ENCODE measurements around the gene ASH1L.
"Not testable (repeated sequence)": the region's sequence is repeated elsewhere in the genome, so short reads cannot be mapped to it uniquely, and the experiment has no call there.

ASH1L gene, protein sequence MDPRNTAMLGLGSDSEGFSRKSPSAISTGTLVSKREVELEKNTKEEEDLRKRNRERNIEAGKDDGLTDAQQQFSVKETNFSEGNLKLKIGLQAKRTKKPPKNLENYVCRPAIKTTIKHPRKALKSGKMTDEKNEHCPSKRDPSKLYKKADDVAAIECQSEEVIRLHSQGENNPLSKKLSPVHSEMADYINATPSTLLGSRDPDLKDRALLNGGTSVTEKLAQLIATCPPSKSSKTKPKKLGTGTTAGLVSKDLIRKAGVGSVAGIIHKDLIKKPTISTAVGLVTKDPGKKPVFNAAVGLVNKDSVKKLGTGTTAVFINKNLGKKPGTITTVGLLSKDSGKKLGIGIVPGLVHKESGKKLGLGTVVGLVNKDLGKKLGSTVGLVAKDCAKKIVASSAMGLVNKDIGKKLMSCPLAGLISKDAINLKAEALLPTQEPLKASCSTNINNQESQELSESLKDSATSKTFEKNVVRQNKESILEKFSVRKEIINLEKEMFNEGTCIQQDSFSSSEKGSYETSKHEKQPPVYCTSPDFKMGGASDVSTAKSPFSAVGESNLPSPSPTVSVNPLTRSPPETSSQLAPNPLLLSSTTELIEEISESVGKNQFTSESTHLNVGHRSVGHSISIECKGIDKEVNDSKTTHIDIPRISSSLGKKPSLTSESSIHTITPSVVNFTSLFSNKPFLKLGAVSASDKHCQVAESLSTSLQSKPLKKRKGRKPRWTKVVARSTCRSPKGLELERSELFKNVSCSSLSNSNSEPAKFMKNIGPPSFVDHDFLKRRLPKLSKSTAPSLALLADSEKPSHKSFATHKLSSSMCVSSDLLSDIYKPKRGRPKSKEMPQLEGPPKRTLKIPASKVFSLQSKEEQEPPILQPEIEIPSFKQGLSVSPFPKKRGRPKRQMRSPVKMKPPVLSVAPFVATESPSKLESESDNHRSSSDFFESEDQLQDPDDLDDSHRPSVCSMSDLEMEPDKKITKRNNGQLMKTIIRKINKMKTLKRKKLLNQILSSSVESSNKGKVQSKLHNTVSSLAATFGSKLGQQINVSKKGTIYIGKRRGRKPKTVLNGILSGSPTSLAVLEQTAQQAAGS (N-terminal part only)

DNA sequence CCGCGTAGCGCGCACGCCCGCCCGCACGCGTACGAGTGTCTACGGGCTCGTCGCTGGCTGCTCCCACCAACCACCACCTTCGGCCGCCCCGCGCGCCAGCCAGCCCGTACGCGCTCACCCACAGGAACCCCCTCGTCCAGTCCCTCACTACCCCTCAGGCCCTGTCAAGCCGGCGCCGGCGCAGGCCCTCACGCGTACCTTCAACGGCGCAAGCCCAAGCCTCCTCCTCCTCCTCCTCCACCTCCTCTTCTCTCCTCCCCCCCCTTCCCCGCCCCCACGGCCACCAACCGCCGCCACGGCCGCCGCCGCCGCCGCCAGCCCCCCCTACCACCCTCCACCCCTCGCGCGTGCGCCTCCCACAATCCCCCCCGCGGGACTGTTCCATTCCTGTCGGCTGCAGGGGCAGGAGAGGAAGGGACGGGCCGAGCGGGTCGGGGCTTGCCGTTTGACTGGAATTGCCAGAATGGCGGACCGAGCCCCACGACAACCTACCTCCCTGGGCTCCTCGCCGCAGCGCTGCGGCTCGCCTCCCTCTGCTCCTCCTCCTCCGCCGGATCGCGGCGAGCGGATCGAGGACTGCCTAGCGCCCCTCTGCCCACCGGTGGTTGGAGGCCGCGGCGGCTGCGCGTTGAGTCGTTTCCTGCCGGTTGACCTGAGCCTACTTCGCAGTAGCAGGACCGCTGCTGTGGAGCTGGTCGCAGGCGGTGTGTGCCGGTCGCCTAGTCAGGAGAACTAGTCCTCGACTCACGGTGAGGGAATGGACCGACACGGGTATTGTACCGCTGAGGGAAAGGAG lies at the start of gene ASH1L:
ASH1L (minus strand) TSS at position 223 of the 796 bp plus-strand sequence. CDS start 41,284 bp downstream, outside the sequence.
- peak; percentile 99 for DNase-seq

DNA sequence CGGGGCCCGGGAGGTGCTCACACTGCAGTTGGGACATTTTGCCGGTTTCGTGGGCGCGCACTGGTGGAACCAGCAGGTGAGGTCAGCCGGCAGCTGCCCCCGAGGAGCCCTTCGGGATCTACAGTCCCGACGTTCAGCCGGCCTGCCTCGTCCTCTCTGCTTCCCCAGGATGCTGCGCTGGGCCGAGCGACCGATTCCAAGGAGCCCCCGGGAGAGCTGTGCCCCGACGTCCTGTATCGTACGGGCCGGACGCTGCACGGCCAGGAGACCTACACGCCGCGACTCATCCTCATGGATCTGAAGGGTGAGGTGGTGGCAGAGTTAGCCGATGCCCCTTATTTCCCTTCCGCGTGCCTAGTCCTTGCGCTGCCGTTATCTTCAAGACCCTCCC lies 47.6 kb upstream of the ASH1L start:
- not testable (repeated sequence) for DNase-seq

DNA sequence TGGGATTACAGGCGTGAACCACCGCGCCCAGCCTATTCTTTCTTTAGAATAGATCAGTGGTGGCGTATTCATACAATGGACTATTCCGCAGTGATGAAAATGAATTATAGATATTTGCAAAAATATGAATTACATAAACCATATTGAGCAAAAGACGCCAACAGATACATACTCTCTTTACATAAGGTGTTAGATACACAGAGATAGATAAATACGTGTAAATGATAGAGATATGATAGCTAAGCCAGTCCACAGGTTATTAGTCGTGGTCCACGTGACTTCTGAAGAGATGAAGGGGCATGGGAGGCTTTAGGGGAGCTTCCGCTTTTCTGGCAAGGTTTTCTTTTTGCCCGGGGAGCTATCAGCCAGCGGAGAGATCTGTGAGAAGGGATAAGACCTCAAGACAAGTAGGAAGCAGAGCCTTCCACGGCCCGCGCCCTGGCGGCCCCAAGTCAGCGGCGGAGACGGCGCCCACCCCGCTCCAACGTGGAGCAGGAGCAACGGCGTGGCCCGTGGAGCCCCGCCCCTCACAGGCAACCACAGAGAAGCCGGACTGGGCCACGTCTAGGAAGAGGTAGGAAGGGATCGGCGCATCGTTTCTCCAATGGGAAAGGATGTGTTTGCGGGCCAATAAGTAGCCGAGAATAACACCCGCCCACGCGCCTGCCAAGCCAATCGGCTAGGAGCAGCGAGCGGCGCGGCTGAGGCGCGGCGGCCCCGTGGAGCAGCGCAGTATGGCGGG lies 47.1 kb upstream of the ASH1L start, which contains the start of gene MSTO1:
MSTO1 (plus strand) TSS at position 704 of the 742 bp plus-strand sequence; CDS start at position 735, 31 bp downstream.
- peak; percentile 96 for DNase-seq

- no peak for DNase-seq
Observed at GRCh38 chr1:155608888-155609225, 46.3 kb upstream of the ASH1L start.

DNA sequence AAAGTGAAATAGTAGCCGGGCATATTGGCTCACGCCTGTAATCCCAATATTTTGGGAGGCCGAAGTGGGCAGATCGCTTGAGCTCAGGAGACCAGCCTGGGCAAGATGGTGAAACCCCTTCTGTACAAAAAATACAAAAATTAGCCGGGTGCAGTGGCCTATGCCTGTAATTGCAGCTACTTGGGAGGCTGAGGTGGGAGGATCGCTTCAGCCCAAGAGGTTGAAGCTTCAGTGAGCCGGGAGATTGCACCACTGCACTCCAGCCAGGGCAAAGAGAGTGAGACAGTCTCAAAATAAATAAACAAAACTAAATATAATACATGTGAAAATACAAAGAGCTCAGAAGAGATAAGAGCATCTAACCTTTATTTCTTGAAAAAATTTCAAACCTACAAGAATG lies 45.1 kb upstream of the ASH1L start:
- DNase-seq = no peak

DNA sequence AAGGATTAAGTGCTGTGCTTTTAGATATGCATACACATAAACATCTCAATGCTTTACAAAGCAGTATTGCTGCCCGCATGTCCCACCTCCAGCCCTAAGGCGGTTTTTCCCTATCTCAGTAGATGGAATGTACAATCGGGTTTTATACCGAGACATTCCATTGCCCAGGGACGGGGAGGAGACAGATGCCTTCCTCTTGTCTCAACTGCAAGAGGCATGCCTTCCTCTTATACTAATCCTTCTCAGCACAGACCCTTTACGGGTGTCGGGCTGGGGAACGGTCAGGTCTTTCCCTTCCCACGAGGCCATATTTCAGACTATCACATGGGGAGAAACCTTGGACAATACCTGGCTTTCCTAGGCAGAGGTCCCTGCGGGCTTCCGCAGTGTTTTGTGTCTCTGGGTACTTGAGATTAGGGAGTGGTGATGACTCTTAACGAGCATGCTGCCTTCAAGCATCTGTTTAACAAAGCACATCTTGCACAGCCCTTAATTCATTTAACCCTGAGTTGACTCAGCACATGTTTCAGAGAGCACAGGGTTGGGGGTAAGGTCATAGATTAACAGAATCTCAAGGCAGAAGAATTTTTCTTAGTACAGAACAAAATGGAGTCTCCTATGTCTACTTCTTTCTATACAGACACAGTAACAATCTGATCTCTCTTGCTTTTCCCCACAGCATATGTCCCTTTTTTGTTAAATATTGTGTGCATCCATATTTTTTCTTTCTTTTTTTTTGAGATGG lies 37.4 kb upstream of the ASH1L start:
- not testable (repeated sequence) for DNase-seq

DNA sequence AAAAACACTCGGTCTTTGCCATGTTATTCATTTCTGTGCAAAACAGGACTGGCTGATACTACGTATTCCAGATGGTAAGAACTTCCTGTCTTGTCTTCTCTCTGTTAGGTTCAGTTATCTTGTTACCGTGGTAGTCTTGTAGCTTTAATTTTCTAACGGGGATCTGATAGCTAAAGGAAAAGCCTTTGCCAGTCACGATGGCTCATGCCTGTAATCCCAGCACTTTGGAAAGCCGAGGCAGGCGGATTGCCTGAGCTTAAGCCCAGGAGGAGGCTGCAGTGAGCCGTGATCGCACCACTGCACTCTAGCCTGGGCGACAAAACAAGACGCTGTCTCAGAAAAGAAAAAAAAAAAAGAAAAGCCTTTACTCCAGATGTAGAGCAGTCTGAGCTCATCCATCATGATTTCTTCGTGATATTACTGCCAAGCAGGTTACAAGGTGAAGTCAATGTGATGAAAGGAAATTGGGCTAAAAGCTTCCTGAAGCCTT lies 36.3 kb upstream of the ASH1L start:
- DNase-seq = peak; percentile 57

GRCh38 chr1:155596864-155597263 lies 34.3 kb upstream of the ASH1L start:
- DNase-seq = no peak

GRCh38 chr1:155595877-155596474 lies 33.4 kb upstream of the ASH1L start:
- DNase-seq = peak; percentile 30

DNA sequence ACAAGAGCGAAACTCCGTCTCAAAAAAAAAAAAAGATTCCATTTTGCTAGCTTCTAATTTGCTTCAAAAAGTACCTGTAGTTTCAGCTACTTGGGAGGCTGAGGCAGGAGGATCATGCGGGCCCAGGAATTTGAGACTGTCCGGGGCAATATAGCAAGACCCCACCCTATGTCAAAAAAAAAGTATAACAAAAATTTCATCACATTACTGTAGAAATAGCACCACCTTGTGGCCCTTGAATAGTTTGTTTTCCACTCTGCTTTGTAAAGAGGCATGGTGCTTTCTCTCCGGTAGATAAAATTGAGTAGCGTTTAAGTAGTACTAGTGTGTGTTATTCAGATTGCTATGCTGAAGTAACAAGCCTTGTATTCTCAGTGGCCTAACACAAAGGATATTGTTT lies 29.2 kb upstream of the ASH1L start:
- peak; percentile 44 for DNase-seq

- DNase-seq = not testable (repeated sequence)
Observed at GRCh38 chr1:155590516-155591247, 28.1 kb upstream of the ASH1L start.

DNA sequence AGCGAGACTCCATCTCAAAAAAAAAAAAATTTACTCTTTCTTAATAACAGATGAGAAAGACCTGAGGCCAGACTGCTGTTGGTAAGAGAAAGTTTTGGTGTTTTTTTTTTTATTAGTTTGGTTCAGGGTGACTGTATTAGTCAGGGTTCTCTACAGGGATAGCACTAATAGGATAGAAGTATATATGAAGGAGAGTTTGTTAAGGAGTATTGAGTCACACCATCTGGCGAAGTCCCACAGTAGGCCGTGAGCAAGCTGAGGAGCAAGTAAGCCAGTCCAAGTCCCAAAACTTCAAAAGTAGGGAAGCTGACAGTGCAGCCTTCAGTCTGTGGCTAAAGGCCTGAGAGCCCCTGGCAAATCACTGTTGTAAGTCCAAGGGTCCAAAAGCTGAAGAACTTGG lies 26.7 kb upstream of the ASH1L start:
- not testable (repeated sequence) for DNase-seq

DNA sequence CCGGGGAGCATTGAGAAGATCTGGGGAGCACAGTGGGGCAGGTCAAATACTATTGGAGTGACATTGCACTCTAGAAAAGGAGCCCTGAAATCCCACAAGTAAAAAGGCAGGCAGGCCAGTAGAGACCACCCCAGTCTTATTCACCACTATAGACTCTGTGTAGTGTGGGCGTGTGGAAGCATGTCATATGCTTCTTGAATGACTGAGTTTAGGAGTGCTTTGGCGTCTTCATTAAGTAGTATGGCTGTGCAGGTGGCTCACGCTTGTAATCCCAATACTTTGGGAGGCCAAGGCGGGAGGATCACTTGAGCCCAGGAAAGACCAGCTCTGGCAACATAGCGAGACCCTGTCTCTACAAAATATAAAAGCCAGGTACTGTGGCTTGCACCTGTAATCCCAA lies 21.2 kb upstream of the ASH1L start:
- not testable (repeated sequence) for DNase-seq

GRCh38 chr1:155575608-155576007 lies 13.0 kb upstream of the ASH1L start:
- DNase-seq = not testable (repeated sequence)

GRCh38 chr1:155574077-155574476 lies 11.5 kb upstream of the ASH1L start:
- DNase-seq = no peak

- no peak for DNase-seq
Observed at GRCh38 chr1:155570593-155570990, 8.0 kb upstream of the ASH1L start.

- no peak for DNase-seq
Observed at GRCh38 chr1:155569988-155570592, 7.5 kb upstream of the ASH1L start.

GRCh38 chr1:155563377-155564022 lies 897 bp upstream of the ASH1L start:
- DNase-seq = not testable (repeated sequence)

Data from retina (tissue), 1 donor.